ENCODE data around the gene MIGA2. TPM values are rescaled to one million over a fixed set of nuclear protein-coding genes. Genes with fewer than 3 reads are reported as not detected.
"Not testable (repeated sequence)": the region's sequence is repeated elsewhere in the genome, so short reads cannot be mapped to it uniquely, and the experiment has no call there.

The MIGA2 gene
- total RNA-seq, 1 donor from 2014 or later = 32.8 TPM

DNA sequence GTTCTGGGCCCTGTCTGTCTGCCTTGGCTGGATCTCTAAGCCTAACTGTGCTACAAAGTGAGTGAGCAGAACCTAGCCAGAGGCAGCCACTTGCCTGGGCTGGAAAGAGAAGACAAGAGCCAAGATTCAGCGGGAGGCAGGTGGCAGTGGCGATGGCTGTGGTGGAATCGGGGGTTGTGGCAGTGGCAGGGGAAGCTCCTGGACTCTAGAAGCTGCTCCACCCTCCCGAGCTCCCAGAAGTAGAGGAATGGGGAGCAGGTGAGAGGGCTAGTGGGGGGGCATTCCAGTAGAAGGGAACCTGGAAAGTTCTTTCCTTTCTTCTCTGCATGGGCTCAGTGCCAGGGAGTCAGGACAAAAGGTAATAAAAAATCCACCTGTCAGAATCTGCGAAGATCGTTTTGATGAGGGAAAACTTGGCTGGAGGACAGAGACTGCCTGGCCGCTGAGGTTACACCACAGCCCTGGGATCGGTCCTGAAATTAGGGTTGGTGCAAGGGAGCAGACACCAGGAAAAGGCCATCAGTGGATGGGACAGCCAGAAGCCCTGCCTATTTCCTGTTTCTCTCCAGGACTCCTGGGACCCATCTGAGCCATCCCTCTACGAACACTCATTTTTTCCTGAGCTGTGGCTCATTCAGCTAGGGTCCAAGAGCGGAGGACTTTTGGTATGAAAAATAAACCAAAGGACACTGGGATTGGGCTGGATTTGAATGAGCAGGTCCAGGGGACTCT is 72.5 kb downstream of the MIGA2 start:
- intact Hi-C loops (cut with DNase I) = no loop called here
- DNase-seq = peak; percentile 31
- ATAC-seq (ENCODE audit: poor library complexity) = no peak

DNA sequence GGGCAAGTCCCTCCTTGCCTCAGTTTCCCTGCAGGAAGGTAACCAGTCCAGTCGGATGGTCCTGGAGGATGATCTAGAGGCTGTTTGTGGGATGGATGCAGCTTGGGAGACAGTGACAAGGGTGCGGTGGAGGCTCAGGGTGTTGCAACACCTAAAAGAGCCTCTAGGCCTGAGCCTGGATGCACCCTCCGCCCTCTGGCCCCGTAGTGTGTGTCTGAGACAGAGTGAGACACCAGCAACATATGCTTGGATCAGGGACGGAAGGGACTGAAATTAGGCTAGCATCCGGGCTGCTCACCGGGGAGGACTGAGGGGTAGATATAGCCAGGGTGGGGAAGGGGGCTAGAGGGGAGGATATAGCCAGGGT is 73.1 kb downstream of the MIGA2 start:
- ATAC-seq (ENCODE audit: poor library complexity) = no peak
- intact Hi-C loops (cut with DNase I) = no loop called here
- DNase-seq = peak; percentile 65

DNA sequence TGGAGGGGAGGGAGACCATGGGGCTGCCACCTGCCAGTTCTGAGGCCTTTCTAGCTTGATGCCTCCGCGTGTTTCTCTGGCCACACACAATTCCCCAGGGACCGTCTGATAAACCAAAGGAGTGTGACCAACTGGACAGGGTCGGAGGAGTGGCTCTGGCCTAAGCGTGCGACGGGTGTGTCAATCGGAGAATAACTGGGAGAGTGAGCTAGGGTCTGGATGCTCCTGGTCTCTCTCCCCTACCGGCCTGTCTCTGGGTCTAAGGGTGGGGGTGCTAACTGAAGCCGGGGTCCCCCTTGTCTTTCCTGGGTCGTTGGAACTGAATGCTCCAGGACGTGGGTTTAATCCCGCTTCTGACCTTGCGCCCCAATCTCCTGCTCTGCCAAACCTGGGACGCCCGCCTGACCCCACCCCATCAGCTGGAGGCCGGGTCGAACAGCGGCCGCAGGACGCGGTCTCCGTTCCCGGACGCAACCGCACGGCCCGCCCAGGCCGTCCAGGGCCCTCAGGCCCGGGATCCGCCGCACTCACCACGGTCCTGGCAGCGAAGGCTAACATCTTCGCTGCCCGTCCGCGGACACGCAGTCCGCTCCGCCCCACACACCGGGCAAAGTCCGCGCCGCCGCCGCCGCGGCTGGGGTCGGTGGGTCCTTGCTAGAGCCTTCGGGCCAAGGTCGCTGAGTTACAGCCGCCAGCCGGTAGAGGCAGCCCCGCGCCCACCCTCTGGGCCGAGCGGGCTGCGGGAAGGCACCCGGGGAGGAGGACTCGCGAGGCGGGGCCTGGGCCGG is 73.7 kb downstream of the MIGA2 start:
- ATAC-seq (ENCODE audit: poor library complexity) = peak; percentile 11
- intact Hi-C loops (cut with DNase I) = no loop called here
- DNase-seq = peak; percentile 46

DNA sequence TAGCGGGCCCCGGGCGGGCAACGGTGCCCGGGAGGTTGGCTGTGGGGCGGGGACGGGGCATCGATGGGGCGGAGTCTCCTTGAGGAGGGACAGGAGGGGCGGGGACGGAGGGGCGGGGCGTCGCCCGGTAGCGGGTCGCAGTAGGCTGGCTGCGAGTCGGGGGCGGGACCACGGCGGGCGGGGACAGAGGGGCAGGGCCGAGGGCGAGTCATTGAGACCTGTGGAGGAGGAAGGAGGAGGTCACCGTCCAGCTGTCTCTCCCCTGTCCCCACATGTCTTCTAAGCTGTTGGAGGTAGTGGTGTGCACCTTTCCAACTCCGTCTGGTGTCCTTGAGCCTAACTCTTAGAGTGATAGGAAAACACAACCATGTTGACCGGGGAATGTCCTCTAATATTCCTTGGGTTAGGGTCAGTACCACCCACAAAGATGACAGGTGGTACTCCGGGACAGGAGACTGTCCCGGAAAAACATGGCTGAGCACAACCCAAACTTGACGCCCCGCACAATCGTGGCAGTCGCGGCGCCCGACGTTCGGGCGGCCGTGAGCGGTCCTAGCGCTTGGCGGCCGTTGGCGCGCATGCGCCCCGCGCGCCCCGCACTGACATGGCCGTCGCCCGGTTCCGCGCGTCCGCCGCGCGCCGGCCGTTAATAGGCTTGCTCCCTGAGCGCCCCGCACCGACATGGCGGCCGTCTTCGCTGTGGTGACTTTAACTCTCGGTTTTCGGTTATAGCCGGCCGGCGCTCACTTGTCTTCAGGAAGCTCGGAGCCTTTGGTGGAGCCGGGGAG is 74.5 kb downstream of the MIGA2 start, which contains the start of the genes CRAT and PTPA:
TSS of gene CRAT (minus strand) at position 54 of the 788 bp plus-strand sequence. CDS start 284 bp downstream, outside the sequence.
TSS of gene PTPA (plus strand) at position 676 of the 788 bp plus-strand sequence. CDS start 186 bp downstream, outside the sequence.
- peak; percentile 98 for DNase-seq
- intact Hi-C loops (cut with DNase I) = no loop called here
- peak; percentile 93 for ATAC-seq (ENCODE audit: poor library complexity)

DNA sequence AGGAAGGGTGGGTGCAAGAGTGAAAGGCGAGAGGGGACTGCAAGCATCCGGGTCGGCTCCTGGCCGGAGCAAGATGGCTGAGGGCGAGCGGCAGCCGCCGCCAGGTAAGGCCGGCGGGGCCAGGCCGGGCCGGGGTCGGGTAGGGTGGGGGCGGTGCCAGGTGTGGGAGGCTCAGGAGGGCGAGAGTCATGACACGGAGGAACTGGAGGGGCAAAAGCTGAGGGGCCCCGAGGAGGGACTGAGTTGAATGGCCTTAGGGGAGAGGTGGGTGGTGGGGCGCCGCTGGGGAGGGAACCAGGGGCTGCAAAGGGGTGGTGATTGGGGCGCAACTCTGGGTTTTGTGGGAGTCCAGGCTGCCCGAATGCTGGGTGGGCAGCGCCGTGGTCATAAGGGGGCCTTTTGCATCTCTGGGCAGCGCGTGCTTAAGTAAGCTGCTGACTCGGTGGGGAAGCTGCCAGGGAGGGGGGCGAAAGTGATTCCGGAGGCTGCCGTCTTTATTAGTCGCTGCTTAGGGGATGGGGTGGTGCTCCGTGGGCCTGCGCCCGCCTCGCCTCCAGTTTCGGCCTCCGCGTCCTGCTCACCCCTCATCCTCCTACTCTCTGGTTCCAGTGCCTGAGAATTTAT is 75.2 kb downstream of the MIGA2 start:
- intact Hi-C loops (cut with DNase I) = no loop called here
- peak; percentile 9 for ATAC-seq (ENCODE audit: poor library complexity)
- peak; percentile 56 for DNase-seq

DNA sequence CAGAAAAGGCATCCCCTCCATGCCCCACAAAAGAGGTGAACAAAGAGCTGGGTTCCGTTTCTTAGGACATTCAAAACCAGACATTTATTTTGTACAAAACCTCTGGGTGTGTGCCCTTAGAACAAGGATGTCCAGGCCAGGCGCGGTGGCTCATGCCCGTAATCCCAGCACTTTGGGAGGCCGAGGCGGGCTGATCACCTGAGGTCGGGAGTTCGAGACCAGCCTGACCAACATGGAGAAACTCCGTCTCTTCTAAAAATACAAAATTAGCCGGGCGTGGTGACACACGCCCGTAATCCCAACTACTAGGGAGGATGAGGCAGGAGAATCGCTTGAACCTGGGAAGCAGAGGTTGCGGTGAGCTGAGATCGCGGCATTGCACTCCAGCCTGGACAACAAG is 76.1 kb downstream of the MIGA2 start:
- DNase-seq = peak; percentile 17
- intact Hi-C loops (cut with DNase I); ATAC-seq (ENCODE audit: poor library complexity): not testable (repeated sequence)

DNA sequence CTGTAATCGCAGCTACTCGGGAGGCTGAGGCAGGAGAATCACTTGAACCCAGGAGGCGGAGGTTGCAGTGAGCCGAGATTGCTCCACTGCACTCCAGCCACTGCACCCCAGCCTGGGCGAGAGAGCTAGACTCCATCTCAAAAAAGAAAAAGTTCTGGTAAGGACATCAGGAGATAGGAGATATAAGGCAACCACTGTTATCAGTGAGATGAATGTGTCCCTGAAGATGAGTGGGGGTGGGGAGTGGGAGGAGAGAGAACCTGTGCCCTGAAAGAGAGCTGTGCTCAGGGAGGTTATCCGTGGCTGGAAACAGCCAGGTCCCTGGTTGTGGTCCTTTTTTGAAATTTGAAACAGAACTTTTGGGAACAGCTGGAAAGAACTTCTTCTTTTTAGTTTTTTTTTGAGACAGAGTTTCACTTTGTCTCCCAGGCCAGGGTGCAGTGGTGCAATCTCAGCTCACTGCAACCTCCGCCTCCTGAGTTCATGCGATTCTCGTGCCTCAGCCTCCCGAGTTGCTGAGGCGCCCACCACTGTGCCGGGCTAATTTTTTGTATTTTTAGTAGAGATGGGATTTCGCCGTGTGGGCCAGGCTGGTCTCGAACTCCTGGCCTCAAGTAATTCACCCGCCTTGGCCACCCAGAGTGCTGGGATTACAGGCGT is 77.3 kb downstream of the MIGA2 start:
- intact Hi-C loops (cut with DNase I) = no loop called here

DNA sequence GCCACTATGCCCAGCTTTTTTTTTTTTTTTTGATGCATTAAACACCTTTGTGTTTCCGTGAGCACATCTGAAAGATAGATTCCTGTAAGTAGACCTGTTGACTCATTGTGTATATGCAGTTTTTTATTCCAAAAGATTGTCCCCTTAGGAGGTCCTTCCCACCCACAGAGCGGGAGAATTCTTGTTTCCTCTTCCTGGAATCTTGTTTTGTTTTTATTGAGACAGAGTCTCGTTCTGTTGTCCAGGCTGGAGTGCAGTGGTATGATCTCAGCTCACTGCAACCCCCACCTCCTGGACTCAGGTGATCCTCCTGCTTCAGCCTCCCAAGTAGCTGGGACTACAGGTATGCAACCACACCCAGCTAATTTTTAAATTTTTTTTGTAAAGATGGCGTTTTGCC is 82.4 kb downstream of the MIGA2 start:
- no peak for ATAC-seq (ENCODE audit: poor library complexity)
- intact Hi-C loops (cut with DNase I) = no loop called here
- DNase-seq = no peak

More for the DNA sequence above, 77.3 kb downstream of the MIGA2 start:
- ATAC-seq (ENCODE audit: poor library complexity) (no peak), DNase-seq (no peak)

DNA sequence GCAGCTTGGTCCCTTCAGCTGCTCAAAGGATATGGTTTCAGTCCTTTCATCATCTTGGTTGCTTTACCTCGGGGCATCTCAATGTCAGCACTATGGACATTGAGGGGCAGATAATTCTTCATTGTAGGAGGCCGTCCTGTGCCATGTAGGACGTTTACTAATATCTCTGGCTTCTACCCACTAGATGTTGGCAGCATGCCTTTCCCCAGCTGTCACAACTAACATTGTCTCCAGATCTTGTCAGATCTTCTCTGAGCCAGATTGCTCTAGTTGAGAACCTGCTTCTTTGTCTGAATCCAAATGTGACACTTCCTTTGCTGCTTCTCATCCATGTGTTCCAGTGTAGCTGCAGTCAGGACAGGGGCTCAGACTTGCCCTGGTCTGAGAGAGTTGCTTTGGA is 85.1 kb downstream of the MIGA2 start:
- DNase-seq (no peak), ATAC-seq (ENCODE audit: poor library complexity) (no peak)
- intact Hi-C loops (cut with DNase I) = loop anchor here (10.0 kb wide), 1 partner anchor 933 kb away; the partner anchor contains the start of gene GPR107

Other genes with a start within 250 kb of the MIGA2 start
- 16.6 TPM for gene TBC1D13, start 249.4 kb upstream of the MIGA2 start, total RNA-seq
- 89.0 TPM for gene ENDOG, start 218.1 kb upstream of the MIGA2 start, total RNA-seq
- 15.8 TPM for gene SPOUT1, start 206.8 kb upstream of the MIGA2 start, total RNA-seq
- 12.6 TPM for gene KYAT1, start 154.7 kb upstream of the MIGA2 start, total RNA-seq
- gene LRRC8A, start 154.5 kb upstream of the MIGA2 start, total RNA-seq = 20.2 TPM
- gene PHYHD1, start 115.6 kb upstream of the MIGA2 start, total RNA-seq = 28.7 TPM
- gene DOLK, start 89.0 kb upstream of the MIGA2 start, total RNA-seq = 6.4 TPM
- 21.0 TPM for gene NUP188, start 88.9 kb upstream of the MIGA2 start, total RNA-seq
- gene SH3GLB2, start 8.3 kb upstream of the MIGA2 start, total RNA-seq = 30.8 TPM
- 4.4 TPM for gene DOLPP1, start 44.5 kb downstream of the MIGA2 start, total RNA-seq
- gene CRAT, start 74.2 kb downstream of the MIGA2 start, total RNA-seq = 85.4 TPM
- 179 TPM for gene PTPA, start 74.8 kb downstream of the MIGA2 start, total RNA-seq
- 3.5 TPM for gene IER5L, start 141.6 kb downstream of the MIGA2 start, total RNA-seq